Tongue (tissue), 2 donors: Measurements from ENCODE around the gene PET100. TPM values are rescaled to one million over a fixed set of nuclear protein-coding genes. Genes with fewer than 3 reads are reported as not detected.

Source experiments
- DNase-seq: peaks from one replicate; pipeline ENCODE4 v3.0.0-alpha.2; 2015
- total RNA-seq: library from RNA; depleted of rRNA; stranded (reverse); fragments of >200 nt; gene quantifications from one replicate; pipeline ENCODE4 v1.2.3, GENCODE V29; 2014

The PET100 gene, protein sequence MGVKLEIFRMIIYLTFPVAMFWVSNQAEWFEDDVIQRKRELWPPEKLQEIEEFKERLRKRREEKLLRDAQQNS
- 20.4 TPM for total RNA-seq

DNA sequence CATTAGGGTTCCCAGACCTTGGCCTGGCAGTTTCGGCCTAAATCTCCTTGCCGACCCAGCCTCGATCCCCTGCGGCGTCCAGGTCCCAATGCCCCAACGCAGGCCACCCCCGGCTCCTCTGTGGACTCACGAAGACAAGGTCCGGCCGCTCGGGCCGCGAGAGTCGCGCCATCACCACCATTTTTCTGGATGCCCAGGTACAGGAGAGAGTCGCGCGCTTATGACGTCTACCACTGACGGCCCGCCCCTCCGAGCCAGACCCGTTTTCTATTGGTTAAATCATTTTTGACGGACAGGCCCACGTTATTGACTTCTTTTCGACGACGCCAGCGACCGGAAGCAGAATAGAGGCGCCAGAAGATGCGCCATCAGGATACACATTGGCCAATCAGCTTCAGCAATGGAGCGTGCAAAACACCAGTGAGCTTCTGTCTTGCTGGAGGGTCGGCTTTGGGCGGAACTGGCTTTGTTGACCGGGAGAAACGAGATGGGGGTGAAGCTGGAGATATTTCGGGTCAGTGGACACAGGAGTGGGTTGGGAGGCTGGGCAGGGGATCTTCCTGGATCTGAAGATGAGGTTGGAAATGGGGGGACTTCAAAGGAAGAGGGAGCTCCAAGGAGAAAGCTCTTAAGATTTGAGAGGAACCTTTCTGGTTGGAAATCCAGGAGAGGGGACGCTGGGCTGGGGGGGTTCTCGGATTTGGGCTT is at the start of gene PET100, which contains the start of gene XAB2:
Gene PET100 (plus strand): TSS at position 447 of the 708 bp plus-strand sequence. CDS start 41 bp downstream, at position 488.
Gene XAB2 (minus strand): TSS at position 199 of the 708 bp plus-strand sequence. CDS start 18 bp downstream, at position 181.
- DNase-seq, result peak; percentile 100

DNA sequence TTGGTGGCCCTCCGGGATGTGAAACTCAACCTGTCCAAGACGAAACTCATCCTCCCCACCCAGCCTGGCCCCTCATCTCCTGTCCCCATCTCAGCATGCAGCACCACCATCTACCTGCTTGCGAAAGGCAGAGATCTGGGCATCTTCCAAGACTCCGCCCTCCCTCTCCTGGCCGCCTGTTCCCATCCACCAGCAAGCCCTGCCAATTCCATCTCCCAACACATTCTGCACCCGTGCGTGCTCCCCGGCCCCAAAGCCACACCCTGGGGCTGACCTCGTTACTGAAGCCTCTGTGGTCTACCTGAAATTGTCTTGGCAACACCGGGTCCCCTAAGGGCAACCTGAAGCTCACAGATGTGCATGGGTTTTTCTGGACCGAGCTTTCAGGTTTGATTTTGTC is 47.1 kb upstream of the PET100 start:
- DNase-seq, result no peak

DNA sequence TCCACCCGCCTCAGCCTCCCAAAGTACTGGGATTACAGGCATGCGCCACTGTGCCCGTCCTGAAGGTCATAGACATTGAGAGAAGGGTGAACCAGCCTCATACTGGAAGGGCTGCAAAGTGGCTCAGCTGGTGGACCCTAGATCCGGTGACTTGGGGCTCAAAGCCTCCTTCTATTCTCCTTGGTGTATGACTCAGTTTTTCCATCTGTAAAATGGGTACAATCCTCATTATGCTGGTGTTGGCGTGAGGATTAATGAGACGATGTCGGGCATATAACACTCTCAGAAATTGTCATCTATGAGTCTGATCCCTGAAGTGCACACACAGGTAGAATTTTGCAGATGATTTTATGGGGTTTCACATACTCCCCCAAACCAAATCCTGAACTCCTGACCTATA is 39.8 kb upstream of the PET100 start:
- no peak for DNase-seq

DNA sequence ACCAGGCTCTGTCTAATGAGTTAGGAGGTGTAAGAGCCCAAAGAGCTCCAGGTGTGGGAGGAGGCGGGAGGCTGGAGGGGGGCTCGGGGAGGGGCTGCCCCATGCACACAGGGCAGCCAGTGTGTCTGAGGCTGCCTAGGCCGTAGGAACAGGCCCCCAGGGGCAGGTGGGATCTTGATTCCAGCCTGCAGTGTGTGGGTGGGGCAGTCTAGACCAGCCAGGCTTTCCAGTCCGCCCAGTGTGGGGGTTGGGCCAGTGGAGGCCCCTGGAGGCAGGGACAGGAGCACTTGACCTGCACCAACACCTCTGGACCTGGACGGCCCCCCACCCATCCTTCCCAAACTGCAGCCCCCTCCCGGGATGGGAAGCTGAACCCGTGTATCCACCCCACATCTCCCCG is 39.3 kb upstream of the PET100 start:
- peak; percentile 6 for DNase-seq

DNA sequence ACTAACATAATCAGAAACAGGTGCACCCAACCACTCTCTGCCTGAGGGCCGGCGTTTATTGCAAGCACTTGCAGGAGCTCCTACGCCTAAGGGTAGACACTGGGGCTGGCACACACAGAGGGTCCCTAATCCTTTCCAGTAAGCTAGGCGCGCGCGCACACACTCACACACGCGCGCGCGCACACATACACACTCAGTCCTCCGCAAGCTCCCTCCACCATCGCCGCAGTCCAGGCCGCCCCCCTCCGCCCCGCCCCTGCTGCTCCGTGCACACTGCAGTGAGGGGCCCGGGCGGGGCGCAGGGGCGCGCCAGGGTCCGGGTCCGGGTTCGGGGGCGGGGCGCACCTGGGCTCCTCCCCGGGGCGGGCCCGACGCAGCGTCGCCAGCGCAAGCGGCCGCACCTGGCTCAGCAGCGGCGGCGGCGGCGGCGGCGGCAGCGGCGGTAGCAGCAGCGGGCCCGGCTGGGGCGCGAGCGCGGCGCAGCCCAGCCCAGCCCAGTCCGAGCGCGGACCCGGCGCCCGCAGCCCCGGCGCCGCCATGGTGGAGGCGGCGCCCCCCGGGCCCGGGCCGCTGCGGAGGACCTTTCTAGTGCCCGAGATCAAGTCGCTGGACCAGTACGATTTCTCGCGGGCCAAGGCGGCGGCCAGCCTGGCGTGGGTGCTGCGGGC is 34.0 kb upstream of the PET100 start, which contains the start of gene CAMSAP3:
Gene CAMSAP3 (plus strand): TSS at position 398 of the 668 bp plus-strand sequence. CDS start 140 bp downstream, at position 538.
- DNase-seq, result peak; percentile 45

DNA sequence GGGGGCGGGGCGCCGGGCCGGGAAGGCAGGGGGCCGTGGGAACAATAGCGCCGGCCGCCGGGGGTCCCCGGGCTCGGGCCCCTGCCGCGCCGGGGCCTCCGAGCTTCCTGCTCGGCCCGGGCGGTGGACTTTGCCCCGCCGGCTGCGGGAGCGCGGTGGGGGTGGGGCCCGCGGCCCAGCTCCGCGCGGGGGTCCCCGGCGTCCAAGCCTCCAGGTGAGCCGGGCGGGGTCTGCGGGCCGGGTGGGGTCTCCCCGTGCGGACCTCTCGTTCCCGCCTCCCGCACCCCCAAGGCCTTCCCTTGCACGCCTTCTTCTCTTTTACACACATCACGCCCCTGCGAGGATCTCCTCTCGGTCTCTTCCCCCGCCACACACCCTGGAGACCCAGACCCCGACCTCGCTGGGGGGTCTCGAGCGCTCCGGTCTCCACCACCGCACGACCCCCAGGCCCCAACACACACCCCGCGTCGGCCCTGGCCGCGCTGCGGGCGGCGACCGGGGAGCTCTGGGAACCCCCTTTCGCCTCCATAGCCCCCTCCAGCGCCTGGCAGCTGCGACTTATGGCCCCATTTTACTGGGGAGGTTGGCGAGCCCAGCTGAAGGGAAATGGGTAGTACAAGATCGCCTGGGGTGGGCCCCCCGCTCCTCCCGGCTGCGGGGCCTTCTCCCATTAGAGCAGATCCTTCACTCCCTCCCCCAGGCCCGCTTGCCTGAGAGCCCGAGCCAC is 33.2 kb upstream of the PET100 start:
- no peak for DNase-seq

DNA sequence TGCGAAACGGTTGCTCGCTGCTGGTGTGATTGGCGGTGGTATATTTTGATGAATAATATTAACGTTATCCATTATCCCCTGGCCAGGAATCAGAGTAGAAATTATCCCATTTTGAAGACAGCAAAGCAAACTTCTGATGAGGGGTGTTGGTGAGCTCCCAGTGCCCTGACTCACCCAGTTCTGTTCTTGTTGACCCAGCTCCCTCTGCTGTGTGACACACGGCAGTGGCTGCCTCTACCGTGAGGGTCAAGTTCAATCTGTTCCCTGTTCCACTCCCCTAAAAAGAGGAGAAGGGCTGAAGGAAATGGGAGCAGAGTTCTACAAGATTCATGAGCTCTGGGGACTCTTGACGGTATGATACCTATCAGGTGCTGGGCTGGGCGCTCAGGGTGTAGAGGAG is 31.9 kb upstream of the PET100 start:
- DNase-seq, result no peak

DNA sequence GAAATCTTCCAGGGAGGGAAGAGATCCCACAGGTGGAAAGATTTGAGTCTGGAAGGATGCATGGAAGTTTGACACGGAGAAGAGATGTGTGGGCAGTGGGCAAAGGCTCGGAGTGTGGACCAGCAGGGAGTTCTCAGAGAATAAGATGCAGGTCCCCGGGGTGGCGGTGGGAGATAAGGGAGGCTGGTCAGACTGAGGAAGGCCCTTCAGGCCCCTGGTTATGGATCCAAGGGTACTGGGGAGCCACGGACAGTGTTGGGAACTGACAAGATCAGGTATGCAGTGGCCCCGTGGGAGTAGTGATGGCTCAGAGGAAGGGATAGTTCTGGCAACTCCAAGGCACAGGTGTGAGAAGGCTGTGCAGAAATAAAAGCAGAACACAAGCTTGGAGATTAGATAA is 31.4 kb upstream of the PET100 start:
- DNase-seq, result no peak

DNA sequence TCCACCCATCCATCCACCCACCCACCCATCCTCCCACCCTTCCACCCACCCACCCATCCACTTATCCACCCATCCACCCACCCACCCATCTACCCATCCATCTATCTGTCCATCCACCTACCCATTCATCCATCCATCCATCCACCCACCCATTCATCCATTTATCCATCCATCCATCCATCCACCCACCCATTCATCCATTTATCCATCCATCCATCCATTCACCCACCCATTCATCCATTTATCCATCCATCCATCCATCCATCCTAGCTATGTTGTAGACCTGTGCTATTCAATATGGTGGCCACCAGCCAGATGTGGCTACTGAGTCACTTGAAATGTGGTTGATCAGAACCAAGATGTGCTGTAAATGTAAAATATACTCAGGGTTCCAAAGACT is 28.9 kb upstream of the PET100 start:
- no peak for DNase-seq

DNA sequence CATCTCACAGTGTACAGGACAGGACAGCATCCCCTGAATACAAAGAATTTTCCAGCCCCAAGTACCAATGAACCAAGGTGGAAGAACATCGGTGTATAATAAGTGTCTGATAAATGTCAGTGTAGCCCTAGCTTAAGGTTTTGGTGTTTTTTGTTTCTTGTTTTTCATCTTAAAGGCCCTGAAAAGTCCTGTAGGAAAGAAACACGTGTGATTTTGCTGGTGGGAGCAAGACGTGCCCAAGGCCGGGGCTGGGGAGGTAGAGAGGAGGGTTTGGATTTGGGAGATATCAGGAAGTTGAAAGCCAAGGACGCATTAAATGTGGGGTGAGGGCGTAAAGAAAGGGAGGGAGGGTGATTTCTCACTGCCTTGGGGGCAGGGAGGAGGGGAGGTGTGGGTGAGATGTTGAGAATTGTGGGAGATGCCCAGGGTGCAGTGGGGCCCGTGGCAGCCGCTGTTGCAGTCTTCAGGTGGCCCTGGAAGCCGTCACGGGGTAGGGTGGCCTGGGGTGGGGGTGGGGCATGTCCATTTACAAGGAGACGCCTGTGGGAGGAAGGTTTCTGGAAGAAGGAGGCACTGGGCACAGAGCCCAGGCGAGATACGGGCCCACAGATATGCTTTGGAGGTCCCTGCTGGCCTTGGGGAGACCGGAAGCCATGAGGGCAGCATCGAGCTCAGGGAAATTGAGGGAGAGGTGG is 27.2 kb upstream of the PET100 start:
- no peak for DNase-seq

DNA sequence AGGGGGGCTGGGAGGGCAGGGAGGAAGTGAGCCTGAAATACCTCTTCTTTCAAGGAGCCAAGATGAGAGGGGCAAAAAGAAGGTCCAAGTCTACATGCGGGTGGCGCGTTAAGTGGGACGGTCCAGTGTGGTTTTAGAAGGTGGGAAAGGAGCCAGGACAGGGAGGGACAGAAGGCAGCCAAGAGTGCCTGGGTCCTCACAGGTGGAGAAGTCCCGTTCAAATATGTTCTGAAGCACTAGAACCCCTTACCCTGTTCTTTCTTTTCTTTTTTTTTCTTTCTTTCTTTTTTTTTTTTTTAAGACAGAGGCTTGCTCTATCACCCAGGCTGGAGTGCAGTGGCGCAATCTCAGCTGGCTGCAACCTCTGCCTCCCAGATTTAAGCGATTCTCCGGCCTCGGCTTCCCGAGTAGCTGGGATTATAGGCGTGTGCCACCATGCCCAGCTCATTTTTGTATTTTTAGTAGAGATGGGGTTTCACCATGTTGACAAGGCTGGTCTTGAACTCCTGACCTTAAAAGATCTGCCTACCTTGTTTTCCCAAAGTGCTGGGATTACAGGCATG is 26.6 kb upstream of the PET100 start:
- no peak for DNase-seq

DNA sequence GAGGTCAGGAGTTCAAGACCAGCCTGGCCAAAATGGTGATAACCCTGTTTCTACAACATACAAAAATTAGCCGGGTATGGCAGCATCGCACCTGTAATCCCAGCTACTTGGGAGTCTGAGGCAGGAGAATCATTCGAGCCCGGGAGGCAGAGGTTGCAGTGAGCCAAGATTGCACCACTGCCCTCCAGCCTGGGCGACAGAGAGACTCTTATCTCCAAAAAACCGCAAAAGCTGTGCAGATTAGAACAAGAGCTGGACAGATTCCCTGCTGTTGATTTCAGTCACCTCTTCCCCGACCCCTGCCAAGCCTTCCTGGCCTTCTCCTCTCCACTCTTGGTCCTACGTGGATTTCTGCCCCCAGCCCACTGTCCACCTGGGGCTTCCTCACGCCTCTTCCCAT is 25.7 kb upstream of the PET100 start:
- DNase-seq, result no peak

DNA sequence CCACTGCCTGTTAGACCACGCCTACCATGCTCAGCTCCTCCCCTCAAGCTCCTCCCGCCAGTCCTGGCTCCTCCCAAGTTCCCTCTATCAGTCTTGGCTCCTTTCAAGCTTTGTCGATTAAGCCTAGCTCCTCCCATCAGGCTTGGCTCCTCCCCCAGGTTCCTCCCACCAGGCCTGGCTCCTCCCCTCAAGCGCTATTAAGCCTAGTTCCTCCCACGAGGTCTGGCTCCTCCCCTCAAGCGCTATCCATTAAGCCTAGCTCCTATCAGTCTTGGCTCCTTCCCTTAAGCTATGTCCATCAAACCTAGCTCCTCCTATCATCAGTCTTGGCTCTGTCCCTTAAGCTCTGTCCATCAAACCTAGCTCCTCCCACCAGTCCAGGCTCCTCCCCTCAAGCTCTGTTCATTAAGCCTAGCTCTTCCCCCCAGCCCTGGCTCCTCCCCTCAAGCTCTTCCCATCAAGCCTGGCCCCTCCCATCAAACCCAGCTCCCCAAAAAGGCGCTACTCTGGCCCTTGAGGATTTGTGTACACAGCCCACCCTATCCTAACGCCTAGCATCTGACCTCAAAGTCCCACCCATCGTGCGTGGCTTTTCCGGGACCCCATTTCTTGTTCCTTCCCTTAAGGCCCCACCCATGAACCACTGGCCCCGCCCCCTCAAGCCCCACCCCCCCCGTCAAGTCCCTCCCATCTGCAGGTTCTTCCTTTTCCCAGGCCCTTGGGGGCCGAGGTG is 23.9 kb upstream of the PET100 start:
- no peak for DNase-seq

DNA sequence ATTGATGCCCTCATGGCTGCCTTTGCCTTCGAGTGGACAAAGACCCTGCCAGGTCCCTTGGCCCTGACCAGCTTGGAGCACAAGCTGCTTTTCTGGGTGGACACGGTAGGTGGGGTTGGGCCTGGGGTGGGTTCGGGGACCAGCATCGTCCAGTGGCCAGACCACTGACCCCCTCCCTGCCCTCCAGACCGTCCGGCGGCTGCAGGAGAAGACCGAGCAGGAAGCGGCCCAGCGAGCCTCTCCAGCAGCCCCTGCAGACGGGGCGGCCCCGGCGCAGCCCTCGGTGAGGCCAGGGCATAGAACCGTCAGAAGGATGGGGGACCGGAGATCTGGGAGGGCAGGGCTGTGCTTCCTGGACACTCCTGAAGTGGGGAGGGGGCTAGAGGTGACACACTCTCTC is 23.3 kb upstream of the PET100 start:
- DNase-seq, result no peak

DNA sequence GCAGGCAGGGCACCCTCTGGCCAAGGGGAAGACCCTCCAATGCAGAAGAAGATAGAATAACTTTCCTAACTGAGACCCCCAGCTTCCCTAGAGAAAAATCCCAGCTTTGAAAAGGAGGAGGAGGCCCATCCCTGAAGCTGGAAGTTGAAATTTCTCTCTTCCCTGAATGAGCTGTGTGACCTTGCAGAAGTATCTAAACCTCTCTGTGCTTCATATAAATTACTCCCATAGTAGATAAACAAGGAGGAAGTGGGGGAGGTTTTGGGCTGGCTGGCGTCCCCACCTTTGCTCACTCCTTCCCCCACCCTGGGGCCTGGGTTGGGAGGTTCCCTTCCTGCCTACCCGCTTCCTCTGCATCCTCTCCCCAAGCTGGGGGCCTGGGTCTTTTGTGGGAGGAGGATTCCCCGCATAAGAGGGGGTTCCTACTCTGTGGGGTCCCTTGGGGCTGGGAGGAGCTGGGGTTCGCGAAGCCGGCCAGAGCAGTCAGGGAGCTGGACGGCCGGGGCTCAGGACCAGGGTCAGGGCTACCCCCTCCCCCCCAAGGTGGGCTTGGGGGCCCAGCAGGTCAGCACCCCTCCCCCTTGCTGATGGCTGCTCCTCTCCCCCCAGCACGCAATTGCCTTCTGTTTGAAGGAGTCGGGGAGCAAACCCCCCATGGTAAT is 22.2 kb upstream of the PET100 start:
- DNase-seq, result no peak

DNA sequence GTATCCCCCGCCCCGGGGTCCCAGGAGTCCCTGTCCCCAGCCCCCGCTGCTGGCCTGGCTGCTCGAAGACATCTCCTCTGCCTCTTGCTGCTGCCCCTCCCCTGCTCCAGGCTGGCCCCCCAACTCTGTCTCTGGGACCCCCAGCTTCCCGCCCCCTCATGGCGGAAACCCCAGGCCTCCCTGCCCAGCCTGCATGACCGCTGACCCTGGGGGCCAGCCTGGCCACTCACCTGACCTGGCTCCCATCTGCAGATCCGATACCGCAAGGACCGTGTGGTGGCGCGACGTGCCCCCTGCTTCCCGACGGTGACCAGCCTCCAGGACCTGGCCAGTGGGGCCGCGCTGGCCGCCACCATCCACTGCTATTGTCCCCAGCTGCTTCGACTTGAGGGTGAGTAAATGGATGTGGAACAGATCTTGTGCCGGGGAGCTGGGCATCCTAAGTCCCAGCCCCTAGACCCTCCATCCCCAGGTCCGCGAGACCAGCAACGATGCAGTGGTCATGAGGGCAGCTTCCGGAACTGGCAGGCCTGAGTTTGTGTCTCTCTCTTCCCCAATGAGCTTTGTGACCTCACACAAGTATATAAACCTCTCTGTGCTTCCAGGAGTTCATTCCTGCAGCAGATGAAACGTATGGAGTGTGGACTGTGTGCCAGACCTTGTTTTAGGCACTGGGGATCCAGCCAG is 21.6 kb upstream of the PET100 start:
- no peak for DNase-seq

DNA sequence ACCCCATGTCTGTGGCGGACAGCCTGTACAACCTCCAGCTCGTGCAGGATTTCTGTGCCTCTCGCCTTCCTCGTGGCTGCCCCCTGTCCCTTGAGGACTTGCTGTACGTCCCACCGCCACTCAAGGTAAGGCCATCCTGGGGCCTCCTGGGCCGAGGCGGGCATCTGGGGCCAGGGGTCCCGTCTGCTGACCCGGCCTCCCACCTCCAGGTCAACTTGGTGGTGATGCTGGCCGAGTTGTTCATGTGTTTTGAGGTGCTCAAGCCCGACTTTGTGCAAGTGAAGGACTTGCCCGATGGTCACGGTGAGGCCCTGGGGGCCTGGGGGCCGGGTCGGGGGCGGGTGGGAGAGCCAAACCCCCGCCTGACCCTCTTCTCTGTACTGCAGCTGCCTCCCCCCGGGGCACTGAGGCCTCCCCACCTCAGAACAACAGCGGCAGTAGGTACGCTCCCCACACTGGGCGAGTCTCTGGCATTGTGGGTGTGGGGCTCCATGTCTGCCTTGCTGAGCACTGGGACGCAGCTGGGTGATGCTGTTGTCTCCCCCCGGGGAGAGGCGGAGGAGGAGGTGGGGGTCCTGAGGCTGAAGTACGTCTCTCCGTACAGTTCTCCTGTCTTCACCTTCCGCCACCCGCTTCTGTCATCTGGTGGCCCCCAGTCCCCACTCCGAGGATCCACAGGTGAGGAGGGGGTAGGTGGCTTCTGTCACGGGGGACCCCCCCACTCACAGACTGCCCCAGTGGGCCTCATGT is 18.9 kb upstream of the PET100 start:
- DNase-seq, result no peak

DNA sequence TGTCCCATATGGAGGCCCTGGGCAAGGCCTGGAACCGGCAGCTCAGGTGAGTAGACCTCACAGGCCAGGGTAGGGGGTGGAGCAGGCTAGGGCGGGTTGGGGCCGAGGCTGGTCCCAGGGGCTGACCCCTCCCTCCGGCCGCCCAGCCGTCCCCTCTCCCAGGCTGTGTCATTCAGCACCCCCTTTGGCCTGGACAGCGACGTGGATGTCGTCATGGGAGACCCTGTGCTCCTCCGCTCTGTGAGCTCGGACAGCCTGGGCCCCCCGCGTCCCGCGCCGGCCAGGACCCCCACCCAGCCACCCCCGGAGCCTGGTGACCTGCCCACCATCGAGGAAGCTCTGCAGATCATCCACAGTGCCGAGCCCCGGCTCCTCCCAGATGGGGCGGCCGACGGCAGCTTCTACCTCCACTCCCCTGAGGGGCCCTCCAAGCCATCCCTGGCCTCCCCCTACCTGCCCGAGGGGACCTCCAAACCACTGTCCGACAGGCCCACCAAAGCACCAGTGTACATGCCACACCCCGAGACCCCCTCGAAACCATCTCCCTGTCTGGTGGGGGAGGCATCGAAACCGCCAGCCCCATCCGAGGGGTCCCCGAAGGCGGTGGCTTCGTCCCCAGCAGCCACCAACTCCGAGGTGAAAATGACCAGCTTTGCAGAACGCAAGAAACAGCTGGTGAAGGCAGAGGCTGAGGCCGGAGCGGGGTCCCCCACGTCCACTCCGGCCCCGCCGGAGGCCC is 17.9 kb upstream of the PET100 start:
- DNase-seq, result no peak
